Left ventricle myocardium inferior (tissue), 1 donor: Measurements from ENCODE around the gene MFAP1. TPM values are rescaled to one million over a fixed set of nuclear protein-coding genes. Genes with fewer than 3 reads are reported as not detected.

Experiments
- DNase-seq: peaks from one replicate; pipeline ENCODE4 v3.0.0-alpha.2; 2020
- H3K27ac ChIP-seq: fragments of 200-600 bp; replicated peaks from 2 replicates; pipeline ENCODE4 v1.8.0; 2021
- H3K27me3 ChIP-seq: fragments of 200-600 bp; 2 replicates; pipeline ENCODE4 v1.8.0; 2021; ENCODE audit warnings: low read depth
- H3K36me3 ChIP-seq: fragments of 200-600 bp; 2 replicates; pipeline ENCODE4 v1.8.0; 2021
- H3K4me1 ChIP-seq: fragments of 200-600 bp; 2 replicates; pipeline ENCODE4 v1.8.0; 2021
- H3K4me3 ChIP-seq: fragments of 200-600 bp; 2 replicates; pipeline ENCODE4 v1.8.0; 2021; ENCODE audit warnings: mild to moderate bottlenecking, moderate library complexity
- H3K9me3 ChIP-seq: fragments of 200-600 bp; replicated peaks from 2 replicates; pipeline ENCODE4 v1.8.0; 2021
- CTCF ChIP-seq: fragments of 200-600 bp; IDR thresholded peaks from 2 replicates; pipeline ENCODE4 v1.8.0; 2021; ENCODE audit warnings: antibody characterized with exemption, mild to moderate bottlenecking, borderline replicate concordance
- intact Hi-C: fragments of 100-400 bp; cut with micrococcal nuclease; formaldehyde crosslinking; loops from one replicate; pipeline ENCODE4 v1.11.0; 2022
- total RNA-seq: library from RNA; stranded (reverse); fragmentation: NEBNext Ultra II Directional; extraction: Animal tissue kit (Norgen Biotek cat#: 25700); gene quantifications from one replicate; pipeline ENCODE4 v1.2.1, GENCODE V29; 2021
- donor health status: DM: no; HTN: yes; CAD: no; lungs with severe emphysema.

The MFAP1 gene
- total RNA-seq, 1 donor from 2014 or later = 20.4 TPM

- H3K4me3 ChIP-seq = peak overlapping the region; percentile 98
- no peak for DNase-seq
- intact Hi-C loops = no loop called here
- TF ChIP-seq CTCF = no peak
- no peaks in the 10 kb centered on the region for H3K9me3 ChIP-seq
- no peaks in the 10 kb centered on the region for H3K27me3 ChIP-seq
- H3K36me3 ChIP-seq = peaks cover 56% of the 10 kb centered on the region
- peak overlapping the region; percentile 99 for H3K27ac ChIP-seq
- H3K4me1 ChIP-seq = peaks cover 85% of the 10 kb centered on the region
Measured at GRCh38 chr15:43795197-43795596, 29.3 kb downstream of the MFAP1 start.

- Histone ChIP-seq H3K27me3 (no peaks in the 10 kb centered on the region), H3K9me3 (no peaks in the 10 kb centered on the region), H3K36me3 (peaks cover 53% of the 10 kb centered on the region), H3K4me3 (peak overlapping the region; percentile 98), H3K27ac (peak overlapping the region; percentile 99), H3K4me1 (peaks cover 77% of the 10 kb centered on the region)
- intact Hi-C loops = no loop called here
- no peak for TF ChIP-seq CTCF
- DNase-seq = no peak
Measured at GRCh38 chr15:43794269-43795037, 30.0 kb downstream of the MFAP1 start.

- DNase-seq = no peak
- peak overlapping the region; percentile 99 for H3K27ac ChIP-seq
- intact Hi-C loops = no loop called here
- peaks cover 44% of the 10 kb centered on the region for H3K36me3 ChIP-seq
- no peaks in the 10 kb centered on the region for H3K27me3 ChIP-seq
- H3K4me3 ChIP-seq = peak overlapping the region; percentile 98
- peaks cover 69% of the 10 kb centered on the region for H3K4me1 ChIP-seq
- no peaks in the 10 kb centered on the region for H3K9me3 ChIP-seq
- no peak for TF ChIP-seq CTCF
Measured at GRCh38 chr15:43793647-43794046, 30.8 kb downstream of the MFAP1 start.

GRCh38 chr15:43792761-43793476 is 31.6 kb downstream of the MFAP1 start:
- H3K27ac ChIP-seq = peak overlapping the region; percentile 99
- peaks cover 62% of the 10 kb centered on the region for H3K4me1 ChIP-seq
- DNase-seq = no peak
- no peaks in the 10 kb centered on the region for H3K27me3 ChIP-seq
- H3K36me3 ChIP-seq = peaks cover 42% of the 10 kb centered on the region
- intact Hi-C loops = no loop called here
- H3K4me3 ChIP-seq = peak overlapping the region; percentile 98
- TF ChIP-seq CTCF = peak; percentile 26
- H3K9me3 ChIP-seq = no peaks in the 10 kb centered on the region

- DNase-seq = peak; percentile 100
- peaks cover 42% of the 10 kb centered on the region for H3K36me3 ChIP-seq
- peak within 1 kb of the TSS; percentile 99 for H3K27ac ChIP-seq
- no peaks in the 10 kb centered on the region for H3K9me3 ChIP-seq
- H3K4me3 ChIP-seq = peak within 1 kb of the TSS; percentile 98
- H3K4me1 ChIP-seq = peaks cover 55% of the 10 kb centered on the region
- H3K27me3 ChIP-seq = no peaks in the 10 kb centered on the region
- TF ChIP-seq CTCF = no peak
- intact Hi-C loops = no loop called here
Measured at GRCh38 chr15:43791993-43792760, 32.3 kb downstream of the MFAP1 start, which contains the start of gene SERF2. Gene SERF2 (plus strand): TSS chr15:43792320. CDS start chr15:43792377, 57 bp downstream.
